ENCODE measurements around the gene WNT10A.
"Not testable (repeated sequence)": the region's sequence is repeated elsewhere in the genome, so short reads cannot be mapped to it uniquely, and the experiment has no call there.

Gene WNT10A

DNA sequence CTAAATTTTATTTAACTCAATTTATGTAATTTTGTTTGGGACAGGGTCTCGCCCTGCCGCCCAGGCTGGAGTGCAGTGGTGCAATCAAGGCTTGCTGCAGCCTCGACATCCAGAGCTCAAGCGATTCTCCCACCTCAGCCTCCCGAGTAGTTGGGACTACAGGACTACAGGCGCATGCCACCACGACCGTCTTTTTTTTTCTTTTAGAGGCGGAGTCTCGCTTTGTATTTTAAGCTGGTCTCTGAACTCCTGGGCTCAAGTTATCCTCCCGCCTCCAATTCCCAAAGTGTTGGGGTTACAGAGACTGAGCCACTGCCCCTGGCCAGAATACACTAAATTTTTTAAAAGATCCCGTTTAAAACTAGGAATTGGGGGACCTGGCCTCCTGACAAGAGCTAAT, 18.5 kb downstream of the WNT10A start:
- Mint-ChIP-seq H3K27me3 (ENCODE audit: low read depth) (peaks cover 69% of the 10 kb centered on the region), H3K4me1 (ENCODE audit: low read depth) (peaks cover 28% of the 10 kb centered on the region), H3K27ac (no peak overlapping the region), H3K9me3 (no peaks in the 10 kb centered on the region), H3K36me3 (ENCODE audit: low read depth) (no peaks in the 10 kb centered on the region), H3K4me3 (no peak overlapping the region)

DNA sequence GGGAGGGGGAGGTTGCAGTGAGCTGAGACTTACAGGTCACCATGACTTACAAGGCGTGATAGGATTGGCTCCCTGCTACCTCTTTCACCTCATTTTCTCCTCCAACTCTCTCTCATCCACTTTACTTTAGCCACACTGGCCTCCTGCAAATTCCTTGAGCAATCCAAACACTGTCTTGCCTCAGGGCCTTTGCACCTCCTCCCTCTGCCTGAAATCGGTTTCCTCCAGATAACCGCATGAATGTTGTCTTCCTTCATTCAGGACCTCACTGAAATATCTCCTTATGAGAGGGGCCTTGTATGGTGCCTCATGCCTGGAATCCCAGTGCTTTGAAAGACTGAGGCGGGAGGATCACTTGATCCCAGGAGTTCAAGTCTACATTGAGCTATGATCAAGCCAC, 21.8 kb downstream of the WNT10A start:
- no peaks in the 10 kb centered on the region for H3K9me3 Mint-ChIP-seq
- peaks cover 5% of the 10 kb centered on the region for H3K4me1 Mint-ChIP-seq (ENCODE audit: low read depth)
- no peaks in the 10 kb centered on the region for H3K36me3 Mint-ChIP-seq (ENCODE audit: low read depth)
- H3K27me3 Mint-ChIP-seq (ENCODE audit: low read depth): peaks cover 69% of the 10 kb centered on the region
- H3K4me3 Mint-ChIP-seq: no peak overlapping the region
- H3K27ac Mint-ChIP-seq: no peak overlapping the region

DNA sequence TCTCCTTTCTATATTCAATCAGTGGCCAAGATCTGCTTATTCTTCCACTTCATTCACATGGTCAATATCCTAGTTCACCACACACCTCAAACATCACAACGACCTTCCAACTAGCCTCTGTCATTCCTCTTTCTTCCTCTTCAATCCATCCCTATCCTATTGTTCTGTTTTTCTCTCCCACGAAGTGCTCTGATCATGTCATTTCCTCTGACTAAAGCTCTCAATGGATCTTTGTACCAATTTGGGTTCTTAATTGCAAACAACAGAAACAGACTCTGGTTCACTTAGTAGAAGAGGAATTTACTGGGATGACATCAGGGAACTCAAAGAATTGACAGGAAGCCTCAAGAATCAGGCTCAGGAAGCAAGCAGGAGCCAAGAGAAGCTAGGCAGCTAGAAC, 23.5 kb downstream of the WNT10A start:
- Mint-ChIP-seq H3K9me3 (no peaks in the 10 kb centered on the region), H3K4me3 (no peak overlapping the region), H3K27me3 (ENCODE audit: low read depth) (peaks cover 65% of the 10 kb centered on the region), H3K4me1 (ENCODE audit: low read depth) (no peaks in the 10 kb centered on the region), H3K36me3 (ENCODE audit: low read depth) (no peaks in the 10 kb centered on the region), H3K27ac (no peak overlapping the region)

DNA sequence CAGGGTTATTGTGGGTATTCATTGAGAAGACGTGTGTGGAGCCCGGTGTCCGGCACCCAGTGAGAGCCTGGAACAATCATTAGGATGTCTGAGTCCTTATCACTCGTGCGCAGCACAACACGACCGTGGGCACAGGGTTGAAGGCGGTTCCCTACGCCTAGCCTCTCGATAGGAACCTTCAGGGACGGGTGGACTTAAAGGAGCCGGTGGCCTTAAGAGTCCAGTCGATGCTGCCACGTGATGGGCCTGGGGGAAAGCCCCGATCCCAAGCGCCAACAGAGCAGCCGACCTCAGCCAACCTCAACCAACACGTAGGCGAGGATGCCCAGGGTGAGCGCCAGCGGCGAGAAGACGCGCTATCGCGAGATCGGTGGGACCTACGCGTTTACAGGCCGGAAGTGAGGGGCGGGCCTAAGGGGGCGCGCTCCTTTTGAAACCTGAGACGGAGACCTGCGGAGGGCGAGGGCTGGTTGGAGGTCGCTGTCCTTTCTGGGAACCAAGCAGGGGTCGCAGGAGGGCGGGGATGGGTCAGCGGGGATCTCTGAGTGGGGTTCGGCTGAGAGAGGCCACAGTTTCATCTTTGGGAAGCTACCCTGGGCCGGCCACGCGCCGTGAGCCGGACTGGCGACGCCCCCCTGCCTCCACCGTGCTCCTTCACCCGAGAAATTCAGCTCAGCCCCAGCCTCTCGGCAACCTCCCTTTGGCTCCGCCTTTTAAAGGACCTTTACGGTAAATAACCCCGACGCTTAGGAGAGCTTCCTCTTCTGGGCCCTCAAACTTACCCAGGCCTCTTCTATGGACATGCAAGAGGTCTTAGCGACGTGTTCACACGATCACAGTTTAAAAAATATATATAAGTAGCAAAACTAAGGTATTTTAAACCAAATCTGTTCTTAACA, 28.3 kb downstream of the WNT10A start:
- Mint-ChIP-seq H3K9me3 (no peaks in the 10 kb centered on the region), H3K4me3 (peak overlapping the region; percentile 77), H3K4me1 (ENCODE audit: low read depth) (peaks cover 5% of the 10 kb centered on the region), H3K36me3 (ENCODE audit: low read depth) (no peaks in the 10 kb centered on the region), H3K27me3 (ENCODE audit: low read depth) (peaks cover 39% of the 10 kb centered on the region), H3K27ac (peak overlapping the region; percentile 68)

DNA sequence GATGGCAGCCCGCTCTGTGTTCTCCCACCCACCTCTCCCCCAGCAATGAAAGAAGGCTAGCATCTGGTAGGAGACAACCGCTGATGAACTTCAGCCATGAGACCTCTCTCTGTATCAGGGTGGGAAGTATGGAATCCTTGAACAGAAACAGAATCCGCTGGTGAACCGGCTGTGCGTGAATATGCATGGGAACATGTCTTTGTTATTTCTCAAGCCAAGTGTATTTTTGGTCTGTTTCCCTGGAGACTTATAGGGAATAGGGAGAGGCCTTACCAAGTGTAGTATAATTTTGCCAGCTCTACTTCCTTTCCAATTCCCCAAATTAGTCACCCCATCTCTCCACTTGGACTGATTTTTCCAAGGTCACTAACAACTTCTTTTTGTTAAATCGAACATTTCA, 30.1 kb downstream of the WNT10A start:
- Mint-ChIP-seq H3K4me1 (ENCODE audit: low read depth) (peaks cover 5% of the 10 kb centered on the region), H3K4me3 (no peak overlapping the region), H3K27me3 (ENCODE audit: low read depth) (peaks cover 44% of the 10 kb centered on the region), H3K36me3 (ENCODE audit: low read depth) (no peaks in the 10 kb centered on the region), H3K9me3 (no peaks in the 10 kb centered on the region), H3K27ac (no peak overlapping the region)

DNA sequence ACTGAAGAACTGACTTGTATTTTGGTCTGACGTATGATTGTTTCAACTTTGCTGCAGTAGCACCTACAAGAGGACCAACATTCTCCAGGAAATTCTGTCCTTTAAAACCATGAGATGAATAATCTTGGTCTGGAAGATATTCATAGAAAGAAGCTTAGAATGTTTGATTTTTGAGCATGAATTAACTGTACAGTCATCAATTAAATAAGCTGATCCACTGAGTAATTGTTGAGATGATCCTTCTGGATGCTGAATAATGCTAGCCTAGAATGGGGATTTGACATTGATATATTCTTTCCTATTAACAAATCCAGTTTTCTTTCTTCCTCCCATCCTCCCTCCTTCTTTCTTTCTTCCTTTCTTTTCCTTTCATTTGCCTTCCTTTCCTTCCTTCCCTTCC, 39.9 kb downstream of the WNT10A start:
- no peaks in the 10 kb centered on the region for H3K36me3 Mint-ChIP-seq (ENCODE audit: low read depth)
- H3K27ac Mint-ChIP-seq: no peak overlapping the region
- peaks cover 38% of the 10 kb centered on the region for H3K27me3 Mint-ChIP-seq (ENCODE audit: low read depth)
- no peak overlapping the region for H3K4me3 Mint-ChIP-seq
- peaks cover 15% of the 10 kb centered on the region for H3K9me3 Mint-ChIP-seq
- H3K4me1 Mint-ChIP-seq (ENCODE audit: low read depth): no peaks in the 10 kb centered on the region

DNA sequence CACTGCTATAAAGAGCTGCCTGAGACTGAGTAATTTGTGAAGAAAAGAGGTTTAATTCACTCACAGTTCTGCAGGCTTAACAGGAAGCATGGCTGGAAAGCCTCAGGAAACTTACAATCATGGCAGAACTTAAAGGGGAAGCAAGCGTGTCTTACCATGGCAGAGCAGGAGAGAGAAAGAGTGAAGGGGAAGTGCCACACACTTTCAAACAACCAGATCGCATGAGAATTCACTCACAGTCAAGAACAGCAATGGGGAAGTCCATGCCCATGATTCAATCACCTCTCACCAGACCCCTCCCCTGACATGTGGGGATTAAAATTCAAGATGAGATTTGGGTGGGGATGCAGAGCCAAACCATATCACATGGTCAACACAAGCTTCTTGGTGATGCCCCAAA, 44.1 kb downstream of the WNT10A start:
- Mint-ChIP-seq H3K27me3 (ENCODE audit: low read depth) (peaks cover 31% of the 10 kb centered on the region), H3K4me1 (ENCODE audit: low read depth) (no peaks in the 10 kb centered on the region), H3K9me3 (peaks cover 15% of the 10 kb centered on the region), H3K27ac (no peak overlapping the region), H3K36me3 (ENCODE audit: low read depth) (no peaks in the 10 kb centered on the region), H3K4me3 (no peak overlapping the region)

DNA sequence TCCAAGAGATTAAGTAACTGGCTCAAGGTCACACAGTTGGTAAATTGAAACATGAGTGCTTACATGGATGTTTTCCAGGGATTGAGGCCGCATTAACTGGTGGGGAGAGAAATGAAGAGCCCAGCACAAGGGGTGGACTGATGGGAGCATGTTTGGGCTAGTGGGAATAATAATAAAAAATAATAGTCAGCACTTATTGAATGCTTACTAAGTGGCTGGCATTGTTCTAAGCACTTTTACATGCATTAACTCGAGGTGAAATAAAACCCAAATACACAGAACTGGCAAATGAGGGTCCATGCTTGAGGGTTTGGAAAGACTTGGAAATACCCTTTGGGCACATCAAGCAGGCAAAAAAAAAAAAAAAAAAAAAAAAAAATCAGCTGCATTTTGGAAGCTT, 44.8 kb downstream of the WNT10A start:
- Mint-ChIP-seq H3K36me3 (ENCODE audit: low read depth) (no peaks in the 10 kb centered on the region), H3K27me3 (ENCODE audit: low read depth) (peaks cover 25% of the 10 kb centered on the region), H3K4me1 (ENCODE audit: low read depth) (no peaks in the 10 kb centered on the region), H3K9me3 (peaks cover 15% of the 10 kb centered on the region), H3K27ac (no peak overlapping the region), H3K4me3 (no peak overlapping the region)

DNA sequence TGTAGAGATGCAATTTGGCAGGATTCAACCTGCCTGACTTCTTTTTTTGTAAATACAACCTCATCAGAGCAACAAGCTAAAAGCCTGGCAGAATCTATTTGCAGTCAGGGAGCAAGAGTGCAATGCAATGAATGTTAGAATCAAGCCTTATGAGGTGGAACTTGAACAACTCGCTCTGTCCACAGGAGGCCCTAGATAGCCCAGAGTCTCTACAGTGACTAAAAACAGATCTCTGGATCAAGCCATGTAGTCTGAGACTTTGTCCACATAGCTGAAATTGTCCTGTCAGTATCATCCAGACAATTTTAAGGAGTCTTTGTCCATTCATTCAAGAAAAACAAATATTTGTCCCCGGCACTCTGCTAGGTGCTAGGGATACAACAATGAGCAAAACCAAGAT, 46.8 kb downstream of the WNT10A start:
- H3K4me3 Mint-ChIP-seq: no peak overlapping the region
- H3K27me3 Mint-ChIP-seq (ENCODE audit: low read depth): peaks cover 25% of the 10 kb centered on the region
- no peaks in the 10 kb centered on the region for H3K4me1 Mint-ChIP-seq (ENCODE audit: low read depth)
- no peaks in the 10 kb centered on the region for H3K36me3 Mint-ChIP-seq (ENCODE audit: low read depth)
- no peak overlapping the region for H3K27ac Mint-ChIP-seq
- H3K9me3 Mint-ChIP-seq: peaks cover 13% of the 10 kb centered on the region

DNA sequence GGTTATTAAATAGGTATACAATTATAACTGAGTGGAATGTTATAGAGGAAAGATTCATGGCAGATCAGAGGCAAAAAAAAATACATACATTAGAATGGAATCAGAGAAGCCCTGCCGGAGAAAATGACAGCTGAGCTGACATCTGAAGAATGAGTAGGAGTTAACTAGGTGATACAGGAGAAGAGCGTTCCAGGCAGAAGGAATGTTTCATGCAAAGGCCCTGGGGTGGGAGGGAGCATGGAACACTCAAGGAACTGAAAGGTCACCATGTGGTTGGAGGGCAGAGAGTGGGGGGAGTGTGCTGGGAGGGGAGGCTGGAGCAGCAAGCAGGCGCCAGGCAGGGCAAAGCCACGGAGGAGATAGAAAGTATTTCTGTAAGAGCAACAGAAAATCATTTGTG, 47.2 kb downstream of the WNT10A start:
- Mint-ChIP-seq H3K27ac (no peak overlapping the region), H3K4me1 (ENCODE audit: low read depth) (no peaks in the 10 kb centered on the region), H3K9me3 (peaks cover 9% of the 10 kb centered on the region), H3K36me3 (ENCODE audit: low read depth) (no peaks in the 10 kb centered on the region), H3K4me3 (no peak overlapping the region), H3K27me3 (ENCODE audit: low read depth) (peaks cover 25% of the 10 kb centered on the region)

DNA sequence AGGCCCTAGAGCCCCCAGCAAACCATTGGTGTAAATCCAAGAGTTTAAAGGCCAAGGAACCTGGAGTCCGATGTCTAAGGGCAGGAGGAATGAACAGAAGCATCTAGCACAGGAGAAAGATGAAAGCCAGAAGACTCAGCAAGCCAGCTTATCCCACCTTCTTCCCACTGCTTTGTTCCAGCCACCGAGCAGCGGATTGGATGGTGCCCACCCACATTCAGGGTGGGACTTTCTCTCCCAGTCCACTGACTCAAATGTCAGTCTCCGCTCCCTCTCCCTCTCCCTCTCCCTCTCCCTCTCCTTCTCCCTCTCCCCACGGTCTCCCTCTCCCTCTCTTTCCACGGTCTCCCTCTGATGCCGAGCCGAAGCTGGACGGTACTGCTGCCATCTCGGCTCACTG, 49.8 kb downstream of the WNT10A start:
- H3K4me3 Mint-ChIP-seq; H3K9me3 Mint-ChIP-seq; H3K36me3 Mint-ChIP-seq (ENCODE audit: low read depth); H3K4me1 Mint-ChIP-seq (ENCODE audit: low read depth); H3K27ac Mint-ChIP-seq: not testable (repeated sequence)
- H3K27me3 Mint-ChIP-seq (ENCODE audit: low read depth): peaks cover 20% of the 10 kb centered on the region

DNA sequence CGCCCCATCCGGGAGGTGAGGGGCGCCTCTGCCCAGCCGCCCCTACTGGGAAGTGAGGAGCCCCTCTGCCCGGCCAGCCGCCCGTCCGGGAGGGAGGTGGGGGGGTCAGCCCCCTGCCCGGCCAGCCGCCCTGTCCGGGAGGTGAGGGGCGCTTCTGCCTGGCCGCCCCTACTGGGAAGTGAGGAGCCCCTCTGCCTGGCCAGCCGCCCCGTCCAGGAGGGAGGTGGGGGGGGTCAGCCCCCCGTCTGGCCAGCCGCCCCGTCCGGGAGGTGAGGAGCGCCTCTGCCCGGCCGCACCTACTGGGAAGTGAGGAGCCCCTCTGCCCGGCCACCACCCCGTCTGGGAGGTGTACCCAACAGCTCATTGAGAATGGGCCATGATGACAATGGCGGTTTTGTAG, 51.1 kb downstream of the WNT10A start:
- H3K27ac Mint-ChIP-seq; H3K9me3 Mint-ChIP-seq; H3K4me1 Mint-ChIP-seq (ENCODE audit: low read depth); H3K36me3 Mint-ChIP-seq (ENCODE audit: low read depth); H3K4me3 Mint-ChIP-seq: not testable (repeated sequence)
- H3K27me3 Mint-ChIP-seq (ENCODE audit: low read depth): peaks cover 21% of the 10 kb centered on the region
